ENCODE results near the gene UNC13A.

GRCh38 chr19:17711851-17712250, 23.7 kb upstream of the UNC13A start:
- no peak for TF ChIP-seq POLR2A (IDR thresholded peaks at IDR 0.05)
- TF ChIP-seq EP300 (IDR thresholded peaks at IDR 0.05), result no peak
- TF ChIP-seq CTCF (IDR thresholded peaks at IDR 0.05), result no peak
- TF ChIP-seq POLR2AphosphoS5 (IDR thresholded peaks at IDR 0.05), result no peak

Measured in gastroesophageal sphincter (tissue), 3 donors.